ENCODE measurements around the gene H3-3A. TPM values are rescaled to one million over a fixed set of nuclear protein-coding genes. Genes with fewer than 3 reads are reported as not detected.

Gene H3-3A
- total RNA-seq, 1 donor from 2014 or later: 606 TPM

DNA sequence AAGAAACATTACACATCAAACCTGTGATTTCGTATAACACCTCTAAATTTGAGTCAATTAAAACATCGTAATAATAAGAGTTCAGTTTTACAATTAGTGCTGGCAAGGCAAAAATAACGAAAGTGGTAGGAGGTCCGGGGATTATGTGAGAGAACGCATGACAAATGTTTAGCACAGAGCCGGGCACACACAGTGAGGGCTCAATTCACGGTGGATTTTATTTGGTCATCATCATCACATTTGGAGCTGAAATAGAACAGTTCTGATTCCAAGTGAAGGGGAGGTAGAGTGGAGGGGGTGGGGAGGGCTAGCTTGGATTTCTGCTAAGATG is 20.0 kb downstream of the H3-3A start:
- H3K27me3 Mint-ChIP-seq (ENCODE audit: unreplicated experiment): peaks cover 7% of the 10 kb centered on the region
- peaks cover 3% of the 10 kb centered on the region for H3K4me1 Mint-ChIP-seq (ENCODE audit: unreplicated experiment)
- H3K9me3 Mint-ChIP-seq (ENCODE audit: unreplicated experiment): no peaks in the 10 kb centered on the region
- TF ChIP-seq, protein P1, sequence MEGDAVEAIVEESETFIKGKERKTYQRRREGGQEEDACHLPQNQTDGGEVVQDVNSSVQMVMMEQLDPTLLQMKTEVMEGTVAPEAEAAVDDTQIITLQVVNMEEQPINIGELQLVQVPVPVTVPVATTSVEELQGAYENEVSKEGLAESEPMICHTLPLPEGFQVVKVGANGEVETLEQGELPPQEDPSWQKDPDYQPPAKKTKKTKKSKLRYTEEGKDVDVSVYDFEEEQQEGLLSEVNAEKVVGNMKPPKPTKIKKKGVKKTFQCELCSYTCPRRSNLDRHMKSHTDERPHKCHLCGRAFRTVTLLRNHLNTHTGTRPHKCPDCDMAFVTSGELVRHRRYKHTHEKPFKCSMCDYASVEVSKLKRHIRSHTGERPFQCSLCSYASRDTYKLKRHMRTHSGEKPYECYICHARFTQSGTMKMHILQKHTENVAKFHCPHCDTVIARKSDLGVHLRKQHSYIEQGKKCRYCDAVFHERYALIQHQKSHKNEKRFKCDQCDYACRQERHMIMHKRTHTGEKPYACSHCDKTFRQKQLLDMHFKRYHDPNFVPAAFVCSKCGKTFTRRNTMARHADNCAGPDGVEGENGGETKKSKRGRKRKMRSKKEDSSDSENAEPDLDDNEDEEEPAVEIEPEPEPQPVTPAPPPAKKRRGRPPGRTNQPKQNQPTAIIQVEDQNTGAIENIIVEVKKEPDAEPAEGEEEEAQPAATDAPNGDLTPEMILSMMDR (IDR thresholded peaks at IDR 0.05; ENCODE audit: unreplicated experiment): no peak
- H3K27ac Mint-ChIP-seq (ENCODE audit: unreplicated experiment): peak overlapping the region; percentile 58
- H3K4me3 Mint-ChIP-seq (ENCODE audit: unreplicated experiment): peak overlapping the region; percentile 87
- peaks cover 4% of the 10 kb centered on the region for H3K36me3 Mint-ChIP-seq (ENCODE audit: low read depth, unreplicated experiment)
- DNase-seq (ENCODE audit: low spot score): no peak

DNA sequence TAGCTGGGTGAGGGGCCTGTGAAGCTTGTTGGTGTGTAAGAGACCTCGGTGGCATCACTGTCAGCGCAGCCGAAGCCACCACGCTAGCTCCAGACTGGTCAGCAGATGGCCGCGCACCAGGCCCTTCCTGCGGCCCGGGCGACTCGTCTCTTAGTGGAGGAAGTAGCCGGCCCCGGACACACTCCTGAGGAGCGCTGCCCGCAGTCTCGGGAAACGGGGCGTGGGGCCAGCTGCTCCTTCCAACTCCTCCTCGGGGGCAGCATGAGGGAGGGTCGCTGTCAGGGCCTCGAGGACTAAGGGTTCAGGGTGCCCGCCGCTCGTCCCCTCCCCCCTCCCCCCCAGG is 20.4 kb downstream of the H3-3A start:
- H3K36me3 Mint-ChIP-seq (ENCODE audit: low read depth, unreplicated experiment): peaks cover 4% of the 10 kb centered on the region
- TF ChIP-seq, protein P1 (IDR thresholded peaks at IDR 0.05; ENCODE audit: unreplicated experiment): no peak
- H3K4me3 Mint-ChIP-seq (ENCODE audit: unreplicated experiment): no peak overlapping the region
- H3K9me3 Mint-ChIP-seq (ENCODE audit: unreplicated experiment): no peaks in the 10 kb centered on the region
- H3K4me1 Mint-ChIP-seq (ENCODE audit: unreplicated experiment): peaks cover 3% of the 10 kb centered on the region
- DNase-seq (ENCODE audit: low spot score): peak; percentile 54
- peaks cover 7% of the 10 kb centered on the region for H3K27me3 Mint-ChIP-seq (ENCODE audit: unreplicated experiment)
- H3K27ac Mint-ChIP-seq (ENCODE audit: unreplicated experiment): no peak overlapping the region

DNA sequence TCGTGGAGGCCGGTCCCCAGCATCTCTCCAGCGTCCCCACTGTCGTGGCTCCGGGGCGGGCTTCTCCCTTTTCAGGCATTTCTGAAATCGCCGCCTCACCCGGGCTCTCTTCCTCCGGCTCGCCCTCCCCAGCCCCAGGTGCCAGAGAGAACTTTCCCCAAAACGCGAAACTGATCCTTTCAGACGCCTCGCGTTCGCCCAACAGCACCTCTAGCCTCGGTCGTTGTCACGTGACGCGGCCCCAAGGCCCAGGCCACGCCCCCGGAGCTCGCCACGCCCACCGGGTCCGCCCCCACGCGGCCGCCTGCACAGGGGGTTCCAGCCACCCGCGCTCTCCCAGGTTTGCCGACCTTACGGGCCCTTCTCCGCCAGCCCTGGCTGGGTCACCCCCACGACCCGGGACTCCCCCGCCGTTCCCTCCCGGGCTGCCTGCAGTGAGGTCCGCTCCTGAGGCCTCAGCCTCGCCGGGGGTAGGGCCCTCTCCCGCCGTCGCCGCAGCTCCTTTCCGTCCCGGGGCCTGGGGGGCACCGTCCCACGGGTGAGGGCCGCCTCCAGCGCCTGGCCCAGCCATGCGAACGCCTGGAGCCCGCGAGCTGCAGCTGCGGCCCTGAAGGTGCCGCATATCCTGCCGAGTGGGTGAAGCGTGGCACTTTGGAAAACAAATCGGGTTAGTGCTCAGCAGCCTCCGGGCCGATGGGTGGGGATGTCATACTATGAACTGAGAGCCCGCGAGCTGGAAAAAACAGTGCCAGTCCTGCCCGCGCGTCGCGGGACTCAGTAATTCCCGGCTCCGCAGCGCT is 21.0 kb downstream of the H3-3A start:
- DNase-seq (ENCODE audit: low spot score): peak; percentile 87
- Mint-ChIP-seq H3K4me1 (ENCODE audit: unreplicated experiment) (peaks cover 3% of the 10 kb centered on the region), H3K36me3 (ENCODE audit: low read depth, unreplicated experiment) (peaks cover 4% of the 10 kb centered on the region), H3K4me3 (ENCODE audit: unreplicated experiment) (peak overlapping the region; percentile 86), H3K27me3 (ENCODE audit: unreplicated experiment) (peaks cover 7% of the 10 kb centered on the region), H3K9me3 (ENCODE audit: unreplicated experiment) (no peaks in the 10 kb centered on the region), H3K27ac (ENCODE audit: unreplicated experiment) (no peak overlapping the region)
- TF ChIP-seq, protein P1 (IDR thresholded peaks at IDR 0.05; ENCODE audit: unreplicated experiment): no peak

DNA sequence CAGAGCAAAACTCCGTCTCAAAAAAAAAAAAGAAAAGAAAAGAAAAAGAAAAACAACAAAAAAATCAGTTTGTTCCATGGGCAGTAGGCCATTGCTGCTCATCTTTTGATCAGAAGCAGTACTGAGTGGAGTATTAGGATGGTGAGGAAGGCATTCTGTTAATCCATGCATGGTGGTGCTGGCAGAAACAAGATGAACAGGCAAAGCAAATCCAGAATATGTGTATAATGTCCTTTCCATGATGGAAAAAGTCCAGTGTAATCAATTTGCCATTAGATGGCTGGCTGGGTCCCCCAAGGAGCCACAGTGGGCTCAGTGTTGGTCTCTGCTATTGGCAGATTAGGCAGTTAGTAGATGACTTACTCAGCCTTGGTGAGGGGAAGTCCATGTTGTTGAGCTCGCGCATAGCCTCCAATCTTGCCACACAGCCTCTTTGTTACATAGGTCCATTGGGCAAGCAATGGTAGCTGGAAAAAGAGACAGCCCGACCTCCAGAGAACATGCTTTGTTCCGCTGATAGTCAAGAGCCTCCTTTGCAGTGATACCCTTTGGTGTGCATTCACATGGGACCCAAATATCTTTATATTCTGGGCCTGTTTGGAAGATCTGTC is 23.3 kb downstream of the H3-3A start:
- peaks cover 7% of the 10 kb centered on the region for H3K27me3 Mint-ChIP-seq (ENCODE audit: unreplicated experiment)
- TF ChIP-seq, protein P1 (IDR thresholded peaks at IDR 0.05; ENCODE audit: unreplicated experiment): no peak
- H3K4me1 Mint-ChIP-seq (ENCODE audit: unreplicated experiment): peaks cover 3% of the 10 kb centered on the region
- H3K36me3 Mint-ChIP-seq (ENCODE audit: low read depth, unreplicated experiment): peaks cover 4% of the 10 kb centered on the region
- no peak overlapping the region for H3K4me3 Mint-ChIP-seq (ENCODE audit: unreplicated experiment)
- no peak overlapping the region for H3K27ac Mint-ChIP-seq (ENCODE audit: unreplicated experiment)
- no peaks in the 10 kb centered on the region for H3K9me3 Mint-ChIP-seq (ENCODE audit: unreplicated experiment)
- no peak for DNase-seq (ENCODE audit: low spot score)

DNA sequence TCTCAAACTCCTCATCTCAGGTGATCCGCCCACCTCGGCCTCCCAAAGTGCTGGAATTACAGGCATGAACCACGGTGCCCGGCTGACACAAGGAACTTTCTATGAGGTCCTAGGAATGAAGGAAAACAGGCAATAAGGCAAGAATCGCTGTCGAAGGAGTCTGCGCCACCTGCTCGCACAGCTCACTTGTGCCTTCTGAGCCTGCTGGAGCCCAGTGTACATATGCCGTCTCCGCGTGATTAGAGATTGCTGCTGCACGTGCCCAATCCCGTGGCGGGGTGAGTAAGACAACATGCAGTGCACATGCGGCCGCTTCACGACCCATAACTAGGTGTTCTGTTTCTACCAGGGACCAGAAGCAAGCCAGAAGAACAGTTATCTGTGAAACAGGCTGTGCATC is 24.3 kb downstream of the H3-3A start:
- Mint-ChIP-seq H3K27ac (ENCODE audit: unreplicated experiment) (no peak overlapping the region), H3K9me3 (ENCODE audit: unreplicated experiment) (no peaks in the 10 kb centered on the region), H3K4me1 (ENCODE audit: unreplicated experiment) (peaks cover 3% of the 10 kb centered on the region), H3K27me3 (ENCODE audit: unreplicated experiment) (peaks cover 7% of the 10 kb centered on the region), H3K36me3 (ENCODE audit: low read depth, unreplicated experiment) (peaks cover 4% of the 10 kb centered on the region), H3K4me3 (ENCODE audit: unreplicated experiment) (no peak overlapping the region)
- DNase-seq (ENCODE audit: low spot score): no peak
- TF ChIP-seq, protein P1 (IDR thresholded peaks at IDR 0.05; ENCODE audit: unreplicated experiment): no peak

Measured in endothelial cell (in vitro differentiated cells).